HG02763 (cell line): ENCODE measurements around the gene CRYGB.
"Not testable (repeated sequence)": the region's sequence is repeated elsewhere in the genome, so short reads cannot be mapped to it uniquely, and the experiment has no call there.

Source experiments
- ATAC-seq: cut with Tn5 transposase; IDR thresholded peaks from one replicate; pipeline ENCODE4 v1.9.1; 2021; ENCODE audit warnings: mild to moderate bottlenecking, moderate library complexity; ENCODE audit not compliant: unreplicated experiment

CRYGB gene

DNA sequence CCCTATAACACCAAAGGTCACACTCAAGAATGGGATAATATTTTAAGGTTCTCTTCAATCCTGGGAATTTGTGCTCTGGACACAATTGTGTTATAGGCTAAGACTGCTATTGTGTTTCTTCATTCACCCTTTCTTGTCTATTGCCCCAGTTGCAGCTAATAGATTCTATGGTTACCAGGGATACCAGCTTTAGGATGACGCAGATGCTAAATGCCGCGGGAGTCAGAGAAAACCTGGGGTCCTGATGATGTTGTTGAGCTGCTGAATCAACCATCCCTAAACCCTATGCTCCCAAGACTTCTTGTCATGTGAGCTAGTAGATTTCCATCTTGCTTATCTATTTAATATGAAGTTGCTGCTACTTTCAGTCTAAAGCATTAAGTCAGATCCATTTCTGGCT lies 27.0 kb downstream of the CRYGB start:
- ATAC-seq = no peak

DNA sequence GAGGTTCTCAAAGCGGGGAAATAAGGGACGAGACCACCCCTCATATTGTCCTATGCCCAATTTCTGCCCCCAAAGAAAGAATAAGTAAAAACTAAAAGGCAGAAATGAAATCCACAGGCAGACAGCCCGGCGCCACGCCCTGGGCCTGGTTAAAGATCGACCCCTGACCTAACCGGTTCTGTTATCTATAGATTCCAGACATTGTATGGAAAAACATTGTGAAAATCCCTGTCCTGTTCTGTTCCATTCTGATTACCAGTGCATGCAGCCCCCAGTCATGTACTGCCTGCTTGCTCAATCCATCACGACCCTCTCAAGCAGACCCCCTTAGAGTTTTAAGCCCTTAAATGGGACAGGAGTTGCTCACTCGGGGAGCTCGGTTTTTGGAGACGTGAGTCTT lies 28.6 kb downstream of the CRYGB start:
- ATAC-seq = not testable (repeated sequence)

DNA sequence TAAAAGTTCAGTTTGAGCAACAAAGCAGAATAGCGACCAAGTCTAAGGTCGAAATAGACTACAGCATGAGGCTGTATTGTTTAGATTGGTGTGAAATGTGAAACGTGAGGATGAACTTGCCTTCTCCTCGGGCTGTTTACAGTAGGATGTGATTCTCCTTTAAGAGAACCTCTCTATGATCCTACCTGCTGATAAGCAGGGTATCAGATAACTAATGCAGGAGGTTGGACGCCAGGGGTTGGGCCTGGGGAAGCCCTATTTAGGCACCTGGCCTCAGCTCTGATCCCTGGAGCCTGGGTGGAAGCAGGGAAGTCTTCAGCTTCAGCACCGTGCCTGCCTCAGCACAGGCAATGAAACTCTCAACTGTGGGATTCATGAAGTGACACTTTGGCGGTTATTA lies 33.0 kb downstream of the CRYGB start:
- no peak for ATAC-seq

DNA sequence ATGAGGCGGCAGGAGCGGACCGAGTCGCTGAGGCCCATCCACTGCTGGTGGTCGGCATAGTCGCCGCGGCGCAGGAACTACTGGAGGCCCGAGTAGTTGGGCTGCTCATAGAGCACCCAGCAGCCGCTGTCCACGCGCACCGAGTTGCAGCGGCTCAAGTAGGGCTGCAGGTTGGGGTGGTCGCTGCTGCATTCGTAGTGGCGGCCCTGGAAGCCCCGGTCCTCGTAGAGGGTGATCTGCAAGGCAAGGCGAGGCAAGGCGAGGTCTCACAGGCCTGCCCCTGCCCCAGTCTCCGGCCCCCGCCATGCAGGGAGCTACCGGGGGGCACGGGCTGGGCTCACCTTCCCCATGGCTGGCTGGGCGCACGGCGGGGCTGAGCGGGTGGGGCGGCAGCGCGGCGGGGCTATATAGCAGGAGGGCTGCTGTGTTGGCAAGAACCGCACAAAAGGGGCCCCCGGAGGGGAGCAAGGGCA lies 33.6 kb downstream of the CRYGB start:
- not testable (repeated sequence) for ATAC-seq

DNA sequence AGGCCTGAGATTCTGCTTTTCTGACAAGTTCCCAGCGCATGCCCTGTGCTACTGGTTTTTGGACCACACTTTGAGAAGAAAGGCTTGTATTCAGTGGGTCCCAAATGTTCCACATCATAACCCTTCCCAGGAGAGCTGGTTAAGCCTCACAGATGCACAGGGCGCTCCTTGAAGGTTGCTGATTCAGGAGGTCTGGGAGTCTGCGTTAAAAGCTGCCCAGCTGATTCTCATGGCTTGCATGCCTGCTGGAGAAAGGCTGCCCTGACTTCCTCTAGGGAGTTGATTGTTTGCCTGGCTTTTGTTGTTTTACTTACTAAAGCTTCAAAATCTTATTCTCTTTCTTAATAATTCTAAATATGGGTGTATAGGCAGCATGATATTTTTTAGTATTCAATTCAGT lies 42.3 kb downstream of the CRYGB start:
- no peak for ATAC-seq

DNA sequence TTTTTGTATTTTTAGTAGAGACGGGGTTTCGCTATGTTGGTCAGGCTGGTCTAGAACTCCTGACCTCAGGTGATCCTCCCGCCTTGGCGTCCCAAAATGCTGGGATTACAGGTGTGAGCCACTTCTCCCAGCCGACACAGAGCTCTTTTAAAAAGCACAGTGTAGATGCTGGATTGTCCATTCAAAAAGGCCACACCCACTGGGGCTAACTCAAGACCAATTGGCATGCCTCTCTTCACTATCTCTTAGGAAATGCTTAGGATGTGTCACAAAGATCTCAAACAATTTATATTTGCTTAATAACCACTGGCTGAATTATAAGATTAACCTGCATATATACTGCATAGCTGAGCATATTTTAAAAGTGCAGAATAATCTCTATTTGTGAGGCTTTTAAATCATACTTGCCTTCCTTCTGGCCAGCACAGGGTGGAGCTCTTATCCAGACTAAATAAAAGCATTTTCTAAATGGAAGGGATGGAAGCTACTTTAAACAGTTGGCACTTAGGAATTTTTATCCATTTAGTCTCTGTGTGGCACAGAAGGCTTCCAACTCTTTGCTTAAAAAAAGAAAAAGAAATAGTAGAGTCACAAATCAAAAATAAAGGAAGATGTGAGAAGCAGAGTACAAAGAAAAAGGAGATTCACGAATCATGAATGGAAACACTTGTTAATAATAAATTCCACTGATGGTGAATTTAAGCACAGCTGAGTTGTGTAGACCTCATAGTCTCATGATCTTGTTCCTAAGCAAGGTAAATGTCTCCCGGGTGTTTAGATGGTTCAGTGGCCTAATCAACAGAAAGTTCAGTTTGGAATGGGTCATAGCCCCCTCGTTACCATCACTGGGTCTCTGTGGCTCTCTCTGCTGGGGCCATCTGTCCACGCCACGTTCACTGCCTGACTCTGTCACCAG lies 44.0 kb downstream of the CRYGB start:
- no peak for ATAC-seq

DNA sequence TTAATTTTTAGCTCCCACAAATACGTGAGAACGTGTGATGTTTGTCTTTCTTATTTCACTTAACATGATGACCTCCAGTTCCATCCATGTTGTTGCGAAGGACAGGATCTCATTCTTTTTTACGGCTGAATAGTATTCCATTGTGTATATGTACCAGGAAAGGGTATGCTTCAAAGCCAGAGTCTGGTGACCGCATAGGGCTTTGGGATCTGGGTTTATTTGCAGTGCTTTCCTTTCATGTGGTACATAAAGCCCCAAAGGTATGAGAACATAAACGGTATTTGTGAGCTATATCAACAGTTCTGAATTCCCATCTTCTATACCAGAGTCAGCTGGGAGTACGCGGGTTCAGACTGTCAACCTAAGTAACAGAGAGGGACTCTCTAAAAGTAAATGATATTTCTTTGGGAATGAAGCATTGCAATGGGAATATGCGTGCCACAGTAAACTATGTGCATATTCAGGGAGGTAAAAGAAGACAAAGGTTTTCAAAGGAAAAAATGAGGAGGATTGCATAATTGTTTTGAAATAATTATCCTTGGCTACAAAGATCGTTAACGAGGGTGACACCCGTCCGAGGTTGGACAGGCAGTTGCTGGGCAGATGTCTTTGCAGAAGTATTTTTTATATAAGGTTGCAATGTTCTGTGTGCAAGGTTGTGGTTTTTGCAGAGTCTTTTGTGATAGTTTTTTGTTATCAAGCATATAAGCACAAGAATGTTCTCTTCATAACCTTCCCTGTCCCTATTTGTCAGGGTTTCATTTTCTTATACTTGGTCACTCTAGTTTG lies 46.1 kb downstream of the CRYGB start:
- no peak for ATAC-seq

DNA sequence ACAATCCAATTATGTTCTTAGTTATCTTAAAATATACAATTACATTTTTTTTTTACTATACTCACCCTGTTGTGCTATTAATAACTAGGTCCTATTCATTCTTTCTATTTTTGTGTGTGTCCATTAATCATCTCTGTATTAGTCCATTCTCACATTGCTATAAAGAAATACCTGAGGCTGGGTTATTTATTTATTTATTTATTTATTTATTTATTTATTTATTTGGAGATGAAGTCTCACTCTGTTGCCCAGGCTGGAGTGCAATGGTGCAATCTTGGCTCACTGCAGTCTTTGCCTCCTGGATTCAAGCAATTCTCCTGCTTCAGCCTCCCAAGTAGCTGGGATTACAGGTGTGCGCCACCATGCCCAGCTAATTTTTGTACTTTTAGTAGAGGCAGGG lies 47.3 kb downstream of the CRYGB start:
- ATAC-seq = not testable (repeated sequence)

DNA sequence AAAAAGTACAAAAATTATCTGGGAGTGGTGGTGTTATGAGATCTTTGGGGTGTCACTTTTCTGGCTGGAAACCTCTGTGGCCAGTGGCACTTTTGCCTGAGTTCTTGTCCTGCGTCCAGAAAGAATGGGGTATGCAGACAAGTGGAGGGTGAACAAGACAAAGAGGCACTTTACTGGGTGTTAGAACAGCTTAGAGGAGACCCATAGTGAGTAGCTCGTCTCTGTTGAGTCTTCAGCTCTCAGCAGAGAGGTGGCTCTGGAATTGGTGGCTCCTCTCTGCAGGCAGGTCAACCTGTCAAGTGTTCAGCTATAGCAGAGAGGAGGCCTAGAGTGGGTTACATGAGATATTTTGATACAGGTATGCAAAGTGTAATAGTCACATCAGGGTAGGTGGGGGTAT lies 47.7 kb downstream of the CRYGB start:
- ATAC-seq = no peak

DNA sequence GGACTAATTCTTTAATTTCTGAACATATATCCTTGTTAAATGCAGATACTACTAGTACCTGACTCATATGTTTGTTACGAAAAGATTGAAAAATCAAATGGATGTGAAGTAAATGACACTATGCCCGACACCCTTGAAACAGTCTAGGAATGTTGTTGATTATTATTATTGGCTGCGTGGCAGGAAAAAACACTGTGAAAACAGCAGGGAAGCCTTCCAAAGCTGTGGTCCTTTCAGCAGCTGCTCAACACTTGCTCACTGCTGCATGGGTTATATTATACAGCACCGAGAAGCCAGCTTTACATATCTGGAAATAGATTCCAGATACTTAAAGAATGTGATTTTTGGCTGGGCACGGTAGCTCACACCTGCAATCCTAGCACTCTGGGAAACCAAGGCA lies 48.2 kb downstream of the CRYGB start:
- no peak for ATAC-seq

DNA sequence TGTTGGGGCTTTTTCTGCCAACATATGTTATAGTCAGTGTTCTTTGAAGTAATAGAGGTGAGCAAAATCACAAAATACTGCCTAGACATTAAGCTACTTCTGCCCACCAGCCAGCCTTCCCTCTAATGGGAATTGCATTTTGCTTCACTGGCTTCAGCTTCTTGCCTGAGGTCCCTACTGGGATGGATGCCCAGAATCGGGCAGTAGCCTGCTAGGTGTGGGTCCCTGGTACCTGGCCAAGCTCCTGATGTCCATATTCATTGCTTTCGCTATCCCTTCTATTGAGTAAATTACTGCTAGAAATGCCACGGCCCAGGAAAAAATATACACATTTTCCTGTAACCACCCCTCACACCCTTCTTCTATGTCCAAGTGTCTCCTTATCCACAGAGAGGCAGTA lies 48.6 kb downstream of the CRYGB start:
- no peak for ATAC-seq

DNA sequence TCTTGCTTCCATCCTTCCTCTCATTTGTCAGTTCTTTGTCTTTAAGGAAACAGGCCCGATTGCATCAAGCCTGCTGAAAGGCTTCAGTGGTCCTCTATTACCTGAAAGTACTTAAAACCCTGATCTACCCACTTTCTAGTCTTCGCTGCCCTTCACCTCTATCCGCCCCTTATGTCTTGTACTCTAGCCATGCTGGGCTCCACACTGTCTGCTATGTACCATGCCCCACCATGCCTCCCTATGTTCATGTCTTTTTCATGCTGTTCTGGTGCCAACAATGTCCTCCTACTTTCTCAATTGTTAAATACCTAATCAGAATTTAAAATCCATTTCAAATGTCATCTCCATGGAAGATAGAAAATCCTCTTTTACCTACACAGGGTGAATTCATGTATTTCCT lies 49.9 kb downstream of the CRYGB start:
- no peak for ATAC-seq

DNA sequence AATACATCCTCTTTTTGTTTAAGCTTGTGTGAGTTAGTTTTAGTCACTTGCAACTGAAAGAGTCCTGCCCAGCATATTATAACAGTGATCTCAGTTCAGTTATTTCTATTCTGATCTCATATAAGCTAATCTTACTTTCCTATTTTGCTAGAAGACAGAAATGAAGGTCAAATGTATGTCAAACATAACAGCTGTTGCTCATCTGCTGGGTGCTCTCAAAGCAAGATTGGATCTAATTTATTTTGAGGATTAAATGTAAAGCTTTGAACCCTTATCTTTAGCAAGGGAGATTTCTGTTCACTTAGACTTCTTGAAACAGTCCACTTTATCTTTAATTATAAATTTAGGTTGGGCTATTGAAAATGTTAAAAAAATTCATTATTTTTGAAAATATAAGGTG lies 52.8 kb downstream of the CRYGB start:
- no peak for ATAC-seq
